Hindlimb muscle (tissue), 1 donor: ENCODE measurements around the gene ADAP1. TPM values are rescaled to one million over a fixed set of nuclear protein-coding genes. Genes with fewer than 3 reads are reported as not detected.
"Not testable (repeated sequence)": the region's sequence is repeated elsewhere in the genome, so short reads cannot be mapped to it uniquely, and the experiment has no call there.

Experiments used
- DNase-seq: peaks from one replicate; pipeline ENCODE4 v3.0.0-alpha.2; 2013
- polyA plus RNA-seq: library from polyadenylated mRNA; unstranded; fragments of 120-200 nt; gene quantifications from one replicate; pipeline ENCODE4 v1.2.1, GENCODE V29; 2013; ENCODE audit not compliant: insufficient read length

ADAP1 gene
- polyA plus RNA-seq, 1 donor, result 2.1 TPM

- DNase-seq, result no peak
These were observed 4.8 kb upstream of the ADAP1 start for GRCh38 chr7:959271-959670.

DNA sequence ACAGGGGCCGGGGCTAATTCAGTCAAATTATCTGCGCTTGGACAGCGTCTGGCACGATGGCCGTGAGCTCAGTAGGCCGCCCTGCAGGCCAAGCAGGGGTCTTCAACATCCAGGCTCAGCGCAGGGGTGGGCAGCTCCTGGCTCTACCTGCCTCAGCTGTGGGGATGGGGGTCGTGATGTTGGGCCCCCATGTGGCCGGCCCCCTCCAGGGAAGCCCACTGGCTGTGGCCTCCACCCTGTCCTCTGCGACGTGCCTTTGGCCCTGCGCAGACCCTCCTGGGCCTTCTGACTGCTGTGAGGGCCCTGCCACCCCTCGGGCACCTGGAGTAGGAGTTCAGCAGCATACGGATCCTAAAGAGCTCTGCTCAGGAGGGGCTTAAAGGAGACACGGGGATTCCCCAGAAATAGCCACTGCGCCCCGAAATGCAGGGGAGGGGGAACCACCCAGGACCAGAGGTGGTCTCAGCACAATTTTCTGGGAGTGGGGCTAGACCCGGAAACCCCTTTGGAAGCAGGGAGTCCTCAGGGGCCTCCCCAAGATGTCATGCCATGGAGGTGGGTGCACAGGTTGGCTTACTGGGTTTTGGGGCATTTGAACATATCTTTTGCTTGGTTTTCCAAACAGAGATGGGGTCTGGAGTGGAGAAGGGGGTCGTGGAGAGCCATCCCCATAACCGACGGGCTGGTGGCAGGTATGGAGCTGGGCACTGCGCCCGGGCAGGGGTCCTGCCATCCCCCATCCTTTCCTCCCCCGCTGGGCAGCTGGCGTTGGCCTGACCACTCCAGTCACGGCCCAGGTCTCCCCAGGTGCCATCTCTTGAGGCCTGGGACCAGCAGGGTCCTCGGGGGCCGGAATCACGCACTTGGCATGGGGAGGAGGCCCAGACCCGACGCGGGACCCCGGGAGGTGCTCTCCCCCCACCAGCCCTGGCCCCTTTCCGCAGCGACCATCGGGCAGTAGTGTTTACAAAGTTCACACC, 4.0 kb upstream of the ADAP1 start:
- no peak for DNase-seq

DNA sequence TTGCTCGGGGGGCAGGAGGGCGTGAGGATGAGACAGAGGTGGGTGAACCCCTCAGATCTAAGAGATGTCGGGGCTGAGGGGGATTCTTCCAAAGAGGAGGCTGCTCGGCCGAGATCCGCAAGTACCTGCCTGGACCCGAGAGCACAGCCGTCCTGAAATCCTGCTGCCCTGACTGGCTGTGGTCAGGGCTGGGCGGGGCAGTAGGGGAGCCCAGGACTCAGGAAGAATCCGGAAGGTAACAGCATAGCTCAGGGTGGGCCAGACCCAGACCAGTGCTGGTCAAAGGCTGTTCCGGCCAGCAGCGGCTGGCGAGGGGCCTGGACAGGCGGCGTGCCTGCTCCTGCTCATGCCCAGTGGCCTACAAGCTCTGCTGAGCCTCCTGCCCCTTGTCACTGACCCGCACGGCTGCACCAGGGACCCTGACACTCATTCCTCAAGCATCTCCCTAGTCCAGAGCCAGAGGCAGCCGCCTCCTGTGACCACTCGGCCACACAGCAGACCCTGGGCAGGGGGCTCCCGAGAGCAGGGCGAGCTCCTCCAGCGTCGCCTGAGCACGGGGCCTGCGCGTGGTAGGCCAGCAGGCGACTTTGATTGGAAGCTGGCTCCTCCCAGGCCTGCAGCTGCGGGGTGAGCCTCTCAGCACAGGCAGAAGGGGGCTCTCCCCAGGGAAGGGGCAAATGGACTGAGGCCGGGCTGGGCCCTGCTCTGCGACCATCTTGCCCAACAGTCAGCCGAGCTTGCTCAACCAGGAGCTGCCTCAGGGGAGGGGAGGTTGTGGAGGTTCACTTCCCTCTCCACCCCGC, 3.1 kb upstream of the ADAP1 start:
- DNase-seq, result no peak

DNA sequence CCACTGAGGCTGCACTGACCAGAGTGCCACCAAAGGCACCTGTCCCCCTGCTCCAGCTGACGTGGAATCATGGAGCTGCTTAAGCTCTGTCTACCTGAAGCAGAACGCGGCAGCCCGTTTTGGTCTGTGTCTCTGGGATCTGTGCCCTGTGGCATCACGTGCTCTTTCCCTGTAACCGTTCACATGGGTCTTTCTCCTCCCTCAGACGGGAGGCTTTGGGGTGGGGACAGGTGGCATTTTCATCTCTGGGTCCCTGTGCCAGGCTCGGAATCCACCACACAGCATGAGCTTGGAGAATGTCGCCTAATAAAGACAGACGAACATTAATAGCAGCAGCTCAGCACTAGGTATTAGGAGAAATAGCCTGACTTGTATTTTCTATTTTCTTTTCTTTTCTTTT, 1.6 kb upstream of the ADAP1 start:
- DNase-seq, result no peak

GRCh38 chr7:953547-954327, 743 bp downstream of the ADAP1 start:
- no peak for DNase-seq

DNA sequence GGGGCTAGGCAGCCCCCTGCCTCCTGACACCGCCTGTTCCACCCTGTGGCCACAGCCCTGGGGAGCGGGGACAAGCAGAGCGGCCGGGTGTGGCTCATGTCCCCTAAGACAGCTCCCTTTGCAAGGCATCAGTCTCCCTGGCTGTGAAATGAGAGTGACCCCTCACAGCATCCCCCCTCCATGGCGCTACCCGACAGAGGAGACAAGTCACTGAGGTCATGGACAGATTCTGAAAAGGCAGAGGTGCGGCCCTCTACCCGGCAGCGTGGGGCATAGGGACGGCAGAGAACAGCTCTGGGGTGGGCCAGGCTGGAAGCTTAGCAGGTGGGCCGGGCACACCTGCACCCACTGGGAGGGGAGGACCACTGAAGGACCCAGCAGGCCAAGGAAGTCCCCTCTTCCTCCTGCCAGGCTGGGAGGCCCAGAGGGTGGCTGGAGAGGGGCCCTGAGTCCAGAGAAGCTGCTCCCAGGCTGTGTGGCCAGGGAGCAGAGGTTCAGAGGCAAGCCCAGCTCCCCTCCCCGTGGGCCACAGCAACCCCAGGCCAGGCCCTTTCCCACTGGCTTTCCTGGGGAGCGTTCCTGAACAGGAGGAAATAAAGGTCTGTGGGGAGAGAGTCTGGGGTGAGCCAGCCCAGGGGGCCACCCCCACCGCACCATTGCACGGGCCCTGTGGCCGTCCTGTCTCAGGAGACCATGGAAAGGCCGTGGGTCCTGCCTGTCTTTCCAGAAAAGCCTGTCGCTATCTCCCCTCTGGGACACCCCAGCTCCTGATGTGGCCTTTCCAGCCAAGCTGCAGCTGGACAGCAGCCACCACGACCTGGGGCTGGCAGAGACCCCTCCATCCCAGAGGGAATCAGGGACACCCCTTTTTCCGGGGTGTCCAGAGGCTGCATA, 1.7 kb downstream of the ADAP1 start:
- no peak for DNase-seq

GRCh38 chr7:951881-952547, 2.5 kb downstream of the ADAP1 start:
- no peak for DNase-seq

GRCh38 chr7:949021-949934, 5.2 kb downstream of the ADAP1 start:
- DNase-seq, result no peak

DNA sequence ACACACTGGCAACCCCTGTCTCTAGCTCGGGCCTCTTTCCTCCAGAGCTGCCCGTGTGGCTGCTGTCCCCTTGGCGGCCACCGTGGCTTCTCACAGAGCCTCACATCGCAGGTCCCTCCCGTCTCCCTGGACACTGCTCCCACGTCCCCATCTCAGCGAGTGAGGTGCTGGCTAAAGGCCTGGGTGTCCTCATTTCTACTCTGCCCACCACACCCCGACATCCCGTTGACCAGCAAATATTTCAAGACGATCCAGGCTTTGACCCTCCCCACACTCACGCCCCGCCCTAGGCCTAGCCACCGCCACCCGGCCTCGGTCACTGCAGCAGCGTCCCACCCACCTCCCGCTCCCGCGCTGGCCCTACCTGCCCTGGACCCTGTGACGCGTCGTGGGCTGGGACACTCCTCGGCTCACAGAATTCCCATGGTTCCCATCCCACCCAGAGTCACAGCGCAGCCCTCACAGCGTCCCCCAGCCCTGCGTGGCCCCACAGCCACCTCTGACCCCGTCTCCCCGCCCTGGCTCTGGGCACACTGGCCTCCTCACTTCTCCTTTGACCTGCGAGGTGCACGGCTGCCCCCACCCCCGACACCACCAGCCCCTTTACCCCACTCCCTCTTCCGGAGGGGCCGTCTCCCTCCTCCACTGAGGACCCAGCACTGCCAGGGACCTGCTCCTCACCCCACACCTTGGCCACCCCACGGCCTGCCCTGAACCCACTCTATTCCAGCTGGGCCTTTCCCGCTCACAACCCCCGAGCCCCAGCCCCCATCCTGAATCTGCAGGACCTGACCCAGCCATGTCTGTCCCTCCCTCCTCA, 6.9 kb downstream of the ADAP1 start:
- no peak for DNase-seq

- no peak for DNase-seq
These were observed 8.1 kb downstream of the ADAP1 start for GRCh38 chr7:946256-946996.

DNA sequence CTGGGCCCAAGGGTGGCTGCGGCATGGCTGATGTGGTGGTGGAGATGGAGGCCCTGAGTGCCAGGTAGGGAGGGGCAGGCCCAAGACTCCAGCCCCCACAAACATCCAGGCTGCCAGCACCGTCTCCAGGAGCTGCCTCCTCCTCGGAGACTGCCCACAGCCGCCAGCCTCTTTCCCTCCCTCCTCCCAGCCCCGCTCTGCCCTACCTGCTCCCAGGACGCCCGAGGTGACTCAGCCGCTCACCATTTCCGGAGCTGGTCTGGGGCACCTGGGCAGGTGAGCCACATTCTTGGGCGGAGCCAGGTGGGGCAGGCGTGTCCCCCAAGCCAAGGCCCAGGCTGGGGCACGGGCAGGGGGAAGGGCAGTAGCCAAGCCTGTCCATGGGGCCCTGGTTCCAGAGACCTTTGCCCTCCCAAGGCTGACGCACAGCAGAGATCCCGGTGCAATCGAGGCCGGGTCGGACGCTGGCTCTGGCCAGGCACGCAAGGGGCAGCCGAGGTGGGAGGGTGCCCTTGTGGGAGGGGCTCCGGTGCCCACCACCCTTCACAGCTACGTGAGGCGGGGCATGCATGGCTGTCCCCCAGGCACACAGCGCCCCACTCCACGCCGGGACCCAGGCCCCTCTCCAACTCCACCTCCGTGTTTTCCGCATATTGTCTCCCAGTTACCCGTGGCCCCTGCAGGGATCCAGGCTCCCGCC, 8.8 kb downstream of the ADAP1 start:
- DNase-seq, result no peak

- DNase-seq, result no peak
These were observed 9.3 kb downstream of the ADAP1 start for GRCh38 chr7:945147-945555.

DNA sequence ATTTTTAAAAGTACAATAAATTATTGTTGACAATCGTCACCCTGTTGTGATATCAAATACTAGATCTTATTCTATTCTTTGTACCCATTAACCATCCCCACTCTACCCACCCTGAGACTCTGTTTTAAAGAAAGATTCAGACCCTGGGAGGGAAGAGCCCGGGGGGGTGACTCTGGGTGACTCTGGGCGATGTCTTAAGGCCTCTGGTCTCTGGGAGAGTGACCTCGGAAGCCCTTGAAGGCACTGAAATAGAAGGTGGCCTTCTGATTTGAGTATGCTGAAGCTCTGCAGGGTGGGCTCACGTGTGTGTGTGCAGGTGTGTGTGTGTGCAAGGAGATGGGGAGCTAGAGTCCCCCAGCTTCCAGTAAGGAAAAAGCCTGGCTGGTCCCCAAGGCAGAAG, 9.7 kb downstream of the ADAP1 start:
- no peak for DNase-seq

DNA sequence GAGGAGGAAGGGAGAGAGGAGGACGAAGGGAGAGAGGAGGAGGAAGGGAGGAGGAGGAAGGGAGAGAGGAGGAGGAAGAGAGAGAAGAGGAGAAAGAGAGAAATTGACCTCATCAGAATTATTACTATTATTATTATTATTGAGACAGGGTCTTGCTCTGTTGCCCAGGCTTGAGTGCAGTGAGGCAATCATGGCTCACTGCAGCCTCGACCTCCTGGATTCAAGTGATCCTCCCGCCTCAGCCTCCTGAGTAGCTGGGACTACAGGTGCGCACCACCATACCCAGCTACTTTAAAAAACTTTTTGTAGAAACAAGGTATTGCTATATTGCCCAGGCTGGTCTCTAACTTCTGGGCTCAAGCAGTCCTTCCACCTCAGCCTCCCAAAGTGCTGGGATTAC, 10.7 kb downstream of the ADAP1 start:
- DNase-seq, result not testable (repeated sequence)

DNA sequence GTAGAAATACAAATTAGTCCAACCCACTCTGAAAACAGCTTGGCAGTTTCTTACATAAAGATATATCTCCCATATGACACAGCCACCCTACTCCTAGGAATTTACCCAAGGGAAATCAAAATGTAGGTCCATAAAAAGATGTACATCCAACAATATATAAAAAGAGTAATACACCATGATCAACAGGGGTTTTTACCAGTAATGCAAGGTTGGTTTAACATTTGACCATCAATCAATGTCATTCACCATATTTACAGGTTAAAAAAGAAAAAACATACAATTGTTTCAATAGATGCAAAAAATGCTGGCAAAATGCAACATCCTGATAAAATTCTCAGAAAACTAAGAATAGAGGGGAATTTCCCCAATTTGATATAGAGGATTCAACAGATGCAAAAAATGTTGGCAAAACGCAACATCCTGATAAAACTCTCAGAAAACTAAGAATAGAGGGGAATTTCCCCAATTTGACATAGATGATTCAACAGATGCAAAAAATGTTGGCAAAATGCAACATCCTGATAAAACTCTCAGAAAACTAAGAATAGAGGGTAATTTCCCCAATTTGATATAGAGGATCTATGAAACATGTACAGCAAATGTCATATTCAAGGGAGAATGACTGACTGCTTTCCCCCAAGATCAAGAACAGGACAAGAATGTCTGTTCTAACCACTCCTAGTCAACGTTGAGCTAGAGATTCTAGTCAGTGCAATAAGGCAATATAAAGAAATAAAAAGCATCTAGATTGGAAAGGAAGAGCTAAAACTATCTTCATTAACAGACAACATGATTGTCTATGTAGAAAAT, 13.7 kb downstream of the ADAP1 start:
- DNase-seq, result no peak

- DNase-seq, result no peak
These were observed 14.6 kb downstream of the ADAP1 start for GRCh38 chr7:939843-940242.
